OCI-LY1 (cell line): ENCODE data around the gene SMAD7.

Source experiments
- EZH2 ChIP-seq: fragments of 200-600 bp; sonication (generic), shearing (Covaris generic); IDR thresholded peaks from 2 replicates; pipeline ENCODE4 v1.8.0; 2017; ENCODE audit warnings: borderline replicate concordance, mixed run types, mild to moderate bottlenecking, antibody characterized with exemption, low read length, moderate library complexity, mixed read lengths
- TF ChIP-seq, protein P1 (sequence below): fragments of 200-600 bp; sonication (generic), shearing (Covaris generic); IDR thresholded peaks from 2 replicates; pipeline ENCODE4 v1.5.1; 2017; ENCODE audit warnings: mild to moderate bottlenecking, antibody characterized with exemption, low read length, moderate library complexity, mixed read lengths

DNA sequence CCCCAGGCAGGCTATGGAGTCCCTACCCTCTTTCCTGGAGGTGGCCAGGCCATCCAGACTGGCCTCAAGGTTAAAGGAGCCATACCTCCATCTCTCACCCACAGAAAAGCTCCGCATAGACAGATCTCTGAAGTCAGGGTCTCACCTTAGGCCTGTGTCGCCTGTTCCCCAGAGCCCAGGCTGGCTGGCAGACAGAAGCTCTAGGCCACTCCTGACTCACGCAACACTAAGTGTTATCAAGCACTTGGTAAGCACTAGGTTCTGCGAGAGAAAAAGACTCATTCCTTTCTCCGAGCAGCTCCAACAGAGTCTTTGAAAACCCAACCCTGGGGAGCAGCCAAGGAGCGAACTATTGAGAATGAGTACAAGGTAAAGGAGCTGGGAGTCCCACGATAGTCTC is 6.1 kb downstream of the SMAD7 start:
- TF ChIP-seq, protein P1, sequence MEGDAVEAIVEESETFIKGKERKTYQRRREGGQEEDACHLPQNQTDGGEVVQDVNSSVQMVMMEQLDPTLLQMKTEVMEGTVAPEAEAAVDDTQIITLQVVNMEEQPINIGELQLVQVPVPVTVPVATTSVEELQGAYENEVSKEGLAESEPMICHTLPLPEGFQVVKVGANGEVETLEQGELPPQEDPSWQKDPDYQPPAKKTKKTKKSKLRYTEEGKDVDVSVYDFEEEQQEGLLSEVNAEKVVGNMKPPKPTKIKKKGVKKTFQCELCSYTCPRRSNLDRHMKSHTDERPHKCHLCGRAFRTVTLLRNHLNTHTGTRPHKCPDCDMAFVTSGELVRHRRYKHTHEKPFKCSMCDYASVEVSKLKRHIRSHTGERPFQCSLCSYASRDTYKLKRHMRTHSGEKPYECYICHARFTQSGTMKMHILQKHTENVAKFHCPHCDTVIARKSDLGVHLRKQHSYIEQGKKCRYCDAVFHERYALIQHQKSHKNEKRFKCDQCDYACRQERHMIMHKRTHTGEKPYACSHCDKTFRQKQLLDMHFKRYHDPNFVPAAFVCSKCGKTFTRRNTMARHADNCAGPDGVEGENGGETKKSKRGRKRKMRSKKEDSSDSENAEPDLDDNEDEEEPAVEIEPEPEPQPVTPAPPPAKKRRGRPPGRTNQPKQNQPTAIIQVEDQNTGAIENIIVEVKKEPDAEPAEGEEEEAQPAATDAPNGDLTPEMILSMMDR, result no peak
- no peak for TF ChIP-seq EZH2
